Measurements from ENCODE around the gene MMP2. TPM values are rescaled to one million over a fixed set of nuclear protein-coding genes. Genes with fewer than 3 reads are reported as not detected.

The MMP2 gene
- total and polyA plus RNA-seq, 10 of the 15 experiments (the other 5 are each of a cell fraction or from before 2014, with no cell fraction given), result 0.37 to 0.80 (median 0.59) TPM; not detected in 7

DNA sequence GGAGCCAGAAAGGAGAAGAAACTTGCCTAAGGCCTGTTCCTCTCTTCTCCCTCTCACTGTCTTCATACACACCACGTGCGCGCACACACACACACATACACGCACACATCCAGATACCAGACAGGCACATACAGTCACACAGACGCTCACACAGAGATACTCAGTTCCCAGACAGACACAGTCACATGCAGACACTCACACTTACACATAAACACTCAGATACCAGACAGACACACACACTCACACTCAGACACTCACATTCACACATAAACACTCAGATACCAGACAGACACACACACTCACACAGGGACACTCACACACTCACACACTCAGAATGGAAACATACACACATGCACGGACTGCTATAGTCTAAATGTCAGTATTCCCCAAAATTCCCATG is 24.1 kb upstream of the MMP2 start:
- no peak for ATAC-seq
- BruUV-seq (replicated peaks), result no TSS peak
- TF ChIP-seq POLR2AphosphoS5 (IDR thresholded peaks at IDR 0.05; ENCODE audit: low read length), result no peak
- no peak for TF ChIP-seq MTA2 (IDR thresholded peaks at IDR 0.05; ENCODE audit: low read depth)
- TF ChIP-seq CBX3 (IDR thresholded peaks at IDR 0.05; ENCODE audit: borderline replicate concordance, low read depth), result no peak
- TF ChIP-seq TAF1 (IDR thresholded peaks at IDR 0.05; ENCODE audit: borderline replicate concordance, low read depth, low read length), result no peak
- peak; percentile 71 for TF ChIP-seq BCL3 (IDR thresholded peaks at IDR 0.05; ENCODE audit: borderline replicate concordance, insufficient read depth, low read depth, low read length, poor library complexity, severe bottlenecking)
- ChIA-PET SMC1A (ENCODE audit: uncharacterized antibody, unreplicated experiment) (no interaction called here), POLR2A (no interaction called here), CTCF (no interaction called here), RAD21 (ENCODE audit: unreplicated experiment) (no interaction called here)
- no peak for FAIRE-seq
- Histone ChIP-seq H3K9ac (ENCODE audit: control insufficient read depth, insufficient read depth, low read length) (no peak overlapping the region), H4K20me1 (ENCODE audit: control insufficient read depth, insufficient read depth) (no peaks in the 10 kb centered on the region), H3K27ac (ENCODE audit: control insufficient read depth, insufficient read depth) (no peak overlapping the region), H3K4me2 (ENCODE audit: control insufficient read depth, insufficient read depth) (no peak overlapping the region), H3K79me2 (ENCODE audit: control insufficient read depth, insufficient read depth, low read length) (no peaks in the 10 kb centered on the region), H3K4me3 (no peak overlapping the region), H3K4me1 (ENCODE audit: control insufficient read depth, insufficient read depth, low read length) (no peaks in the 10 kb centered on the region), H3K27me3 (replicated peaks in 1 of 2; ENCODE audit: control insufficient read depth in 2 of 2, insufficient read depth in 2 of 2, low read length in 1 of 2) (no peaks in the 10 kb centered on the region; a peak in 1 of 4 replicates), H3K36me3 (ENCODE audit: control insufficient read depth in 2 of 2, insufficient read depth in 2 of 2, low read length in 1 of 2) (no peaks in the 10 kb centered on the region), H2AFZ (ENCODE audit: control insufficient read depth, low read depth, low read length) (no peak overlapping the region), H3K9me3 (replicated peaks; ENCODE audit: control insufficient read depth, insufficient read depth, low read length) (no peaks in the 10 kb centered on the region)
- intact Hi-C loops (cut with micrococcal nuclease; ENCODE audit: unreplicated experiment) (no loop called here), in situ Hi-C loops (cut with MboI) (no loop called here)
- 52% methylated on average over 6 of the region's 6 CpGs for whole genome bisulfite sequencing (ENCODE audit: insufficient coverage, insufficient replicate concordance, low lambda C conversion rate, missing lambda C conversion rate)
- DNase-seq (ENCODE audit: low read depth, low spot score), result no peak

- ChIA-PET CTCF (interaction anchor here (0.8 to 1.8 kb wide), 2 partner anchors 12 to 241 kb away, joined by 5 to 6 read pairs; no protein-coding TSS in a partner anchor), RAD21 (ENCODE audit: unreplicated experiment) (interaction anchor here (0.8 to 2.5 kb wide), 3 partner anchors 11 to 240 kb away, joined by 3 to 8 read pairs (median 7); no protein-coding TSS in a partner anchor), POLR2A (no interaction called here), SMC1A (ENCODE audit: uncharacterized antibody, unreplicated experiment) (no interaction called here)
- Histone ChIP-seq H3K36me3 (ENCODE audit: control insufficient read depth in 2 of 2, insufficient read depth in 2 of 2, low read length in 1 of 2) (no peaks in the 10 kb centered on the region), H3K4me2 (ENCODE audit: control insufficient read depth, insufficient read depth) (no peak overlapping the region), H3K79me2 (ENCODE audit: control insufficient read depth, insufficient read depth, low read length) (no peaks in the 10 kb centered on the region), H3K4me1 (ENCODE audit: control insufficient read depth, insufficient read depth, low read length) (no peaks in the 10 kb centered on the region), H3K4me3 (no peak overlapping the region), H3K9ac (ENCODE audit: control insufficient read depth, insufficient read depth, low read length) (no peak overlapping the region), H4K20me1 (ENCODE audit: control insufficient read depth, insufficient read depth) (no peaks in the 10 kb centered on the region), H3K9me3 (replicated peaks; ENCODE audit: control insufficient read depth, insufficient read depth, low read length) (no peaks in the 10 kb centered on the region), H3K27me3 (replicated peaks in 1 of 2; ENCODE audit: control insufficient read depth in 2 of 2, insufficient read depth in 2 of 2, low read length in 1 of 2) (no peaks in the 10 kb centered on the region; a peak in 2 of 4 replicates), H2AFZ (ENCODE audit: control insufficient read depth, low read depth, low read length) (no peak overlapping the region), H3K27ac (ENCODE audit: control insufficient read depth, insufficient read depth) (no peak overlapping the region)
- WGBS (ENCODE audit: insufficient coverage, insufficient replicate concordance, low lambda C conversion rate, missing lambda C conversion rate), result 13% methylated on average over 6 of the region's 6 CpGs
- DNase-seq (ENCODE audit: low read depth, low spot score) (no peak), ATAC-seq (no peak), FAIRE-seq (no peak)
- BruUV-seq (replicated peaks), result no TSS peak
- intact Hi-C loops (cut with micrococcal nuclease; ENCODE audit: unreplicated experiment) (loop anchor here (10.0 kb wide), 2 partner anchors 853 to 1907 kb away; no protein-coding TSS in a partner anchor), in situ Hi-C loops (cut with MboI) (loop anchor here (10.0 kb wide), 1 partner anchor 853 kb away; no protein-coding TSS in a partner anchor)
- TF ChIP-seq TBL1XR1 (IDR thresholded peaks at IDR 0.05; ENCODE audit: low read depth, low read length) (no peak), E2F4 (IDR thresholded peaks at IDR 0.05; ENCODE audit: low read depth, low read length) (no peak), RB1 (IDR thresholded peaks at IDR 0.05; ENCODE audit: borderline replicate concordance) (no peak), POLR2AphosphoS2 (IDR thresholded peaks at IDR 0.05; ENCODE audit: low read depth, low read length) (no peak), ATF3 (IDR thresholded peaks at IDR 0.05; ENCODE audit: borderline replicate concordance, extremely low read depth, low read depth, low read length) (no peak), CEBPB (IDR thresholded peaks at IDR 0.05; ENCODE audit: borderline replicate concordance in 1 of 2, low read depth in 2 of 2, low read length in 2 of 2) (no peak)
- TF ChIP-seq, protein P1, sequence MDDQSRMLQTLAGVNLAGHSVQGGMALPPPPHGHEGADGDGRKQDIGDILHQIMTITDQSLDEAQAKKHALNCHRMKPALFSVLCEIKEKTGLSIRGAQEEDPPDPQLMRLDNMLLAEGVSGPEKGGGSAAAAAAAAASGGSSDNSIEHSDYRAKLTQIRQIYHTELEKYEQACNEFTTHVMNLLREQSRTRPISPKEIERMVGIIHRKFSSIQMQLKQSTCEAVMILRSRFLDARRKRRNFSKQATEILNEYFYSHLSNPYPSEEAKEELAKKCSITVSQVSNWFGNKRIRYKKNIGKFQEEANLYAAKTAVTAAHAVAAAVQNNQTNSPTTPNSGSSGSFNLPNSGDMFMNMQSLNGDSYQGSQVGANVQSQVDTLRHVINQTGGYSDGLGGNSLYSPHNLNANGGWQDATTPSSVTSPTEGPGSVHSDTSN (IDR thresholded peaks at IDR 0.05; ENCODE audit: insufficient replicate concordance, low read depth, low read length), result no peak
Measured at GRCh38 chr16:55462241-55462640, 16.8 kb upstream of the MMP2 start.

Measured in GM12878 (cell line).